ENCODE results near the gene AMMECR1.
A peak's percentile ranks its signal among the peaks of the same experiment; 100 is the strongest.

Gene AMMECR1

GRCh38 chrX:110310896-110311295 lies 7.0 kb downstream of the AMMECR1 start:
- peak; percentile 7 to 17 for DNase-seq

- no peak for DNase-seq
Observed at GRCh38 chrX:110310000-110310790, 7.7 kb downstream of the AMMECR1 start.

DNA sequence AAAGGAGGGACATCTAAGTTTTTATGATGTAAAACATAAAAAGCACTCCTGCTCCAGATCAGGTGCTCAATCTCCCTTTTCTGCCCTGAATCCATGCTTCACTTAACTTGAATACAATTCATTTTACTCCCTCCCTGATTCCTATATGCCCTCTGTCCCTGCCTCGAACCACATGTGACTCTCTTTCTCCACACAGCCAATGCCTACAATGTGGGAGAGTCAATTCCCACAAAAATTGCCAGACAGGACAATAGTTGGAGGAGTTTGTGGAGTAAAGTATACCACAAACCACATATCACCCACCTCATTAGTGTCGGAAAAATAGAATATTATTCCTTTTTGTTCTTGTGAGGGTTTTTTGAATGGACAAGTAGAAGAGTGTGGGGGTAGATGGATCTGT lies 9.7 kb downstream of the AMMECR1 start:
- no peak for DNase-seq

DNA sequence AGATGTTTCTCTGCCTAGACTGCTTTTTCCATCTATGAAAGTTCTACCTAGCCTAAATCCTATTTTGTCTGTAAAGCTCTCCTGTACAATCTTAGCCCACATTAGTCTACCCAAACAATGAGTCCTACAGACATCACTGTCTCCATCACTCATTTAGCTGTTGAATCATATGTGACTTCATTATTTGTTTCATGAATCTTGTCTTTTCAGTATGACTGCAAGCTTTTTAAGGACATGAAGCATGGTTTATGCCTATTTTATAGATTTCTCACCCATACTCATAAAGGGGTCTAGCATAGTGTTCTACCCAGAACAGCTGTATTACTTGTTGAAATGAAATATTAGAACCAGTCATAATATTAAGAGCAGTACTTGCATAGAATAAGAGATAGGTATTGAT lies 13.0 kb downstream of the AMMECR1 start:
- DNase-seq, result no peak

- DNase-seq, result no peak
Observed at GRCh38 chrX:110304371-110304770, 13.5 kb downstream of the AMMECR1 start.

DNA sequence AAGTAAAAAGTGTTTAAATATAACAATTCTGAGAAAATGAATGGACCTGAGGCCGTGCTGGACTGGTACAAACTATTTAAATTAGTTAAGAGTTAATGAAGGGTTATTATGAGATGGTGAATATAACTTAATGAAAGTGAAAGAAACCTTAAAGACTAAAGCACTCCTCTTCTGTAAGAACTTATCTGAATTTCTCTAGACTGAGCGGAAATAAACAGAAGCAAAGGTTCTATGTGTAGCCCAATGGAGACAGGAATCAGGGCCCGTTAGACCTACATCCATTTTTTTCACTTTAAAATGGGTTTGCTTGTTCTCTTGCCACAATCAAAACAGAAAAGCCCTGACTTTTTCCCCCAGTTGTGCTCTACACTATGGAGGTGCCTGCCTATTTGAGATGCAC lies 14.9 kb downstream of the AMMECR1 start:
- DNase-seq, result no peak

DNA sequence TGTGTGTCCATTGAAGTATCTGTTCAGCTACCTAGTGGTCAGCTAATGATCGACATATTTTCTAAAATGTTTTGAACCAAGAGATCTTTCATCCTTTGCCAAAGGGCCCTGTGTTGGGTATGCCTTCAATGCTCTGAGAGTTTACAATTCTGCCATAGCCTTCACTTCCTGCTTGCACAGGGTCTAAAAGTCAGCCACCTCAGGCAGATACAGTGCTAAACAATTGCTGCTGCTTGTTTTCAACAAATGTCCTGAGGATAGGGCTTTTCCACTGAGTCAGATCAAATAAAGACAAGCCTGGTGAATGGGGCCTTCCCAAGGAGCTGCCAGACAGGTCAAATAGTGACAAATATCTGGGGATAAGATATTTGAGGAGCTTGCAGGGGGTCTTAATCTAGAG lies 16.7 kb downstream of the AMMECR1 start:
- DNase-seq, result no peak

GRCh38 chrX:110294087-110294486 lies 23.8 kb downstream of the AMMECR1 start:
- DNase-seq, result no peak

- DNase-seq, result no peak
Observed at GRCh38 chrX:110293658-110294057, 24.2 kb downstream of the AMMECR1 start.

DNA sequence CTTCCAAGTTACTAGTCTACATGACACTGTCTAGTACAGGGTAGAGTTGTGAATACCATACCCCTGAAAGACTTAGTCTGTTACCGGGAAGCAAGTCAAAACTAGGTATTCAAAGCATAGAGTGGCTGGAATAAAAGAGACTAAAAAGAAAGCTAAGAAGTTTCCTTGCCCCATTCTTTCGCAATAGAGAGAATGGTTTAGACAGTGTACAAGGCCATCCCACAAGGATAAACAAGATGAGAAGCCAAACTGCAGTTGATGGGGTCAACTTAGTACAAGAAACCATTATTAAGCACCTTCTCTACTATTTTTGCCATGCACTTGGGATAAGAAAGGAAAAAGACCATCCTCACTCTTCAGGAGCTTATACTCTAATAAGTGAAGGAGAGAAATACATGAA lies 30.3 kb downstream of the AMMECR1 start:
- DNase-seq, result no peak

DNA sequence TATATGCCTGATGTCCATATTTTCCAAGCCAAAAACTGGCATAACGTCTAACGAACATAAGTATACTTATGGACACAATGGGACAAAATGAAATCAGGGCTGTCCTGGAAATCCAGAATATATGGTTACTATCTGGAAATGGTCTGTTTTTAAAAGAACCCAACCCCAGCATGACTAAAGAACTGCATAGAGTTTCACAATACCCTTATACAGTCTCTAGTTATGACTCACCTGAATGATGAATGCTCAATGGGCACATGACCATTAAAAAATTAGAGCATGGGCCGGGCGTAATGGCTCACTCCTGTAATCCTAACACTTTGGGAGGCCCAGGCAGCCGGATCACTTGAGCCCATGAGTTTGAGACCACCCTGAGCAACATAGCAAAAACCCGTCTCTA lies 31.8 kb downstream of the AMMECR1 start:
- DNase-seq, result no peak

GRCh38 chrX:110284159-110284558 lies 33.7 kb downstream of the AMMECR1 start:
- no peak for DNase-seq

GRCh38 chrX:110282922-110283321 lies 35.0 kb downstream of the AMMECR1 start:
- no peak for DNase-seq

- DNase-seq, result no peak
Observed at GRCh38 chrX:110281377-110281776, 36.5 kb downstream of the AMMECR1 start.

DNA sequence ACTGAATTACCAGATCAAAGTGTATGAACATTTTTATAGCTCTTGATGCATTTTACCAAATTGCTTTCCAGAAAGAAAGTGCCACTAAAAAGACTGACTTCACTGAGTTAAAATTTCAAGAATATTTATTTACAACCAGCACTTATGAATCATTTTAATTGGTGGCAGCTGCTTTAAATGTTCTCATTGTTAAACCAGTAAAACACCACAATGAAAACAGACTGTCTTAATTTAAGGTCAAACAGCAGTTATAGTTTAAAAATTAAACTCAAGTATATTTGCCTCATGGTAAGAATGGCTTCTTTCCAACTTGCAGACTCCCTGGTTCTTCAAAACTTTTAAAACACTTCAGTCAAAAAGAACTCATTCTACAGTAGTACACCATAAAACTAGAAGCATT lies 36.9 kb downstream of the AMMECR1 start:
- DNase-seq, result no peak

DNA sequence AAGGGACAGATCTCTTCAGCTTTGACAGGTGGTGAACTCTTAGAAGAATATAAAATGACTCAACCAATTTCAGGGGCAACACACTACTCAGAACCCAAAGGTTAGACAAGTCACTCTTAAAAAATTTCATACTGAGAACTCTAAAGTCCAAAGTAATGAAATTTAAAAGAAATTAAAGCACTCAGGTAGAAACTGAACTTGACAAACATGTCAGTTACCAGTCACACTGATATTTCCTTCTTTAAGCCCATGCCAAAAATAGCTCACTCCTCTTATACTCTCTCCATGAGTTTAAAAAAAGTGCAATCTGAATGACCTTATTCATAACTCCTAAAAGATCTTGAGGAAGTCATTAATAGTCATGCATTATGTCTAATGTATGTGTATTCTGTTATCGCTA lies 40.3 kb downstream of the AMMECR1 start:
- DNase-seq, result no peak

- no peak for DNase-seq
Observed at GRCh38 chrX:110276778-110277177, 41.1 kb downstream of the AMMECR1 start.

DNA sequence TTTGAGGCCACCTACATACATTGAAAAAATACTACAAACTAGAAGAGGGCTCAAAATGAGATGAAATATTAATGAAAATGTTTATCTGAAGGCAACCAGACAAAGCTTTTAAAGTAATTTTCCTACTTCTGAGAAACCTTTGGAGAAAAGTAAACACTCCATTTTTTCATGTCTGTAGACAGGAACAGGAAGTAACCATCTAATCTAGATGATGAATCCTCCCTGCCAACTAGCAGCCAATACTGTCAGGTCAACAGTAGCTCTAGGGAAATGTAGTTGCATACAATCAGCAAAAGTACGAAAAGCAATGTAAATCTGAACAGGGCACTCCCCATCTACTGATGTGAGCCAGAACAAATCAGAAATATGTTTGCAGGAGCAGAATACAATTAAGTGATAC lies 49.0 kb downstream of the AMMECR1 start:
- no peak for DNase-seq

DNA sequence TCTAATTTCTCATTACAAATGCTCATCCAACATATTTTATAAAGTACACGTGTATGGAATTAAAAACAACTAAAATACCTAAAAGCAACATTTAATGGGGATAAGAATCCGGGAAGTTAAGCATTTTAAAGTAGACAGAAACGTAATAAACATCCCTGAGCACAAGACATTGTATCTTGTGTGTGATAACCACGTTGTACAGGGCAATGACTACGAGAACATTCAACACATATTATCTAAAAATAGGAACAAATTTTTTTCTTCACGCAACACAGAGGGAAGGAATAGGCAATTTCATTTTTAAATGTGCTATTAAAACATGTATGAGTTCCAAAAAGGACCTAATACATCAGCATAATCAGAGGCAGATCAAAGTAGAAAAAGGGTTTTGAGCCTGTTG lies 49.5 kb downstream of the AMMECR1 start:
- DNase-seq, result no peak

DNA sequence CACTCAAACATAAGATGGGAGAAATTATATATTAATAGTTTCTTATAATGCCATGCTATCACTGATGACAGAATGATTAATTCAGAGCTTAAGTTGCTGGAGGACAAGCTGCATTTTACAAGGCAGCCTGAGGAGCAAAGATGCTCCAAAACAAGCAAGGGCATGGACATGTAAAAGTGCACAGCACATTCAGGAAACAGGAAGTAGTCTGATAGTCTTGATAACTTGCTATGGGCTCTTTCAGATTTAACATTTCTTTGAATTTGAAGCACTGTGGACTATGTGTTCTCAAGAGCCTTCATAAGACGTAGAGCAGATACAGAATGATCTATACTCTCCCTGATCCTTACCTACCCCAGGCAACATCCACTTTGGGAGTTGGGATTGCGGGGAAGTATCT lies 50.0 kb downstream of the AMMECR1 start:
- DNase-seq, result no peak

DNA sequence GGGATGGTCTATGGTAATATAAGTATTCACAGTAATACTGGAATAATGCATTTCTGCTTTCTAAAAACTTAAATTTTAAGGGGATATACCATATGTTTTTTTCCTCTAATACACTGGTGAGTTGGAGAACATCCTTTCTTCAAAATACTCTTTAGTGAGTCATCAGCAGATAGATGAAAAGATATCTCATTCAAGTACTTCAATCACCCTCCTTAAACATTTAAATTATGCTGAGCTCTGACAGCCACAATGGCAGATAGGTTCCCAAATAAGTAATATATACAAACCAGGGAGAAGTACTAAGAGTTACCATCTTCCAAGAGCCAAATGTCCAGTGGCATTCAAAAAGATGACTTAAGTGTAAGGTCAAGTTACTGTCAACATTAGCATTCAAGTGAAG lies 52.2 kb downstream of the AMMECR1 start:
- no peak for DNase-seq

GRCh38 chrX:110259117-110259516 lies 58.8 kb downstream of the AMMECR1 start:
- DNase-seq, result no peak

DNA sequence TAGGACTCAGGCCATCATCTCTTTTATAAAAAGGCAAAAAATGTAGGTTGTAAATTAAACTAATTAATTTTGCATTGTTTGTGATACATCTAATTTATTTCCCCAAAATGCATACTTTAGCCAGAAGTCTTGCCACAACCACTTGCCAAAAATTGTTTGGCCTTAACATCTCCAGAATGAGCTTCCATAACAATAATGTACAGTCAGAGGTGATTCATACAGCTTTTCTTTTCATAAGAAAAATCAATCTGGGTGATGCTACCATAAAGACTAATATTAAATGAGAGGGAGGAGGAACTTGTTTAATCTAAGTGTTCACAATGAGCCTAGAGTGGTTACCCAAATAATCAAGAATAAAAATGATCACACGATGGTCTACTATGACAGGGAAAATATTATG lies 59.3 kb downstream of the AMMECR1 start:
- no peak for DNase-seq

- DNase-seq, result no peak
Observed at GRCh38 chrX:110257889-110258288, 60.0 kb downstream of the AMMECR1 start.

- DNase-seq, result no peak
Observed at GRCh38 chrX:110252711-110253110, 65.2 kb downstream of the AMMECR1 start.
